K562 (cell line): ENCODE results near the gene HSPA1B. TPM values are rescaled to one million over a fixed set of nuclear protein-coding genes. Genes with fewer than 3 reads are reported as not detected.

Experiments used
- ELK3 ChIP-seq: fragments of 450-650 bp; formaldehyde crosslinking; IDR thresholded peaks from 2 replicates; pipeline ENCODE4 v1.4.0; 2020; ENCODE audit warnings: mild to moderate bottlenecking
- HDAC8 ChIP-seq: fragments of 450-650 bp; IDR thresholded peaks from 2 replicates; pipeline ENCODE4 v1.6.1; 2016; ENCODE audit warnings: mild to moderate bottlenecking, missing genetic modification characterization, moderate library complexity, missing compliant biosample characterization
- HNRNPLL ChIP-seq: fragments of 200-400 bp; formaldehyde crosslinking; IDR thresholded peaks from 2 replicates; pipeline ENCODE4 v1.6.1; 2017; ENCODE audit warnings: low read length, low read depth, mild to moderate bottlenecking; ENCODE audit not compliant: poor library complexity, severe bottlenecking
- HNRNPUL1 ChIP-seq: fragments of 200-400 bp; formaldehyde crosslinking; IDR thresholded peaks from 2 replicates; pipeline ENCODE4 v1.6.1; 2017; ENCODE audit warnings: low read length
- HSF4 ChIP-seq: fragments of 250-450 bp; sonication (Bioruptor Pico); IDR thresholded peaks from 2 replicates; pipeline ENCODE4 v2.1.2; 2022; ENCODE audit warnings: mild to moderate bottlenecking, moderate library complexity, borderline replicate concordance
- JUN ChIP-seq, 2 experiments: sonication (generic) in 1 of 2; formaldehyde crosslinking in 1 of 2; IDR thresholded peaks; 2 replicates each; pipeline versions ENCODE4 v1.6.1 to v1.8.0; 2012 to 2022; ENCODE audit warnings: borderline replicate concordance in 2 of 2, mild to moderate bottlenecking in 2 of 2, improper control_type of control experiment in 1 of 2, low read depth in 1 of 2, low read length in 1 of 2, missing genetic modification reagents in 1 of 2
- KDM4B ChIP-seq, 2 experiments: fragments of 450-650 bp in 1 of 2; sonication (generic) in 1 of 2; IDR thresholded peaks; 2 replicates each; pipeline ENCODE4 v1.6.1; 2016 to 2017; ENCODE audit warnings: borderline replicate concordance in 2 of 2, antibody characterized with exemption in 1 of 2, low read depth in 1 of 2, mild to moderate bottlenecking in 1 of 2
- KLF1 ChIP-seq: fragments of 450-650 bp; IDR thresholded peaks from 2 replicates; pipeline ENCODE4 v1.6.1; 2016; ENCODE audit warnings: missing genetic modification characterization, missing compliant biosample characterization
- PHF20 ChIP-seq: fragments of 450-650 bp; IDR thresholded peaks from 2 replicates; pipeline ENCODE4 v1.6.1; 2018; ENCODE audit not compliant: partially characterized antibody
- PYGO2 ChIP-seq: fragments of 450-650 bp; IDR thresholded peaks from 2 replicates; pipeline ENCODE4 v1.6.1; 2016; ENCODE audit warnings: mild to moderate bottlenecking, missing genetic modification characterization, moderate library complexity, missing compliant biosample characterization
- ZFP1 ChIP-seq: fragments of 450-650 bp; formaldehyde crosslinking; IDR thresholded peaks from 2 replicates; pipeline ENCODE4 v1.4.0; 2020; ENCODE audit warnings: mild to moderate bottlenecking, mixed read lengths
- ZNF316 ChIP-seq: fragments of 450-650 bp; IDR thresholded peaks from 2 replicates; pipeline ENCODE4 v1.6.1; 2016
- ZNF436 ChIP-seq: fragments of 250-450, 450-650 bp; sonication (Bioruptor Pico); formaldehyde crosslinking; IDR thresholded peaks from 2 replicates; pipeline ENCODE4 v1.7.0; 2020; ENCODE audit warnings: mild to moderate bottlenecking
- polyA plus RNA-seq, 8 experiments: library from polyadenylated mRNA; depleted of rRNA in 4 of 8; stranded (reverse) in 5 of 8; unstranded in 3 of 8; fragments of >200 nt; fragmentation: Nextera tagmentation in 2 of 8; fragmentation: Illumina TruSeq in 1 of 8; extraction: Ambion mirVana in 2 of 8; extraction: Trizol in 1 of 8; gene quantifications; 2 replicates each; pipeline versions ENCODE4 v1.2.1 to v1.2.3, GENCODE V29; 2011 to 2014; ENCODE audit warnings: inconsistent platforms in 1 of 8, missing spikeins in 1 of 8
- total RNA-seq, 7 experiments: library from RNA; depleted of rRNA in 6 of 7; stranded (reverse); fragments of >200 nt in 6 of 7; fragmentation: Illumina TruSeq in 2 of 7; extraction: Trizol in 2 of 7; gene quantifications; 2 replicates each; pipeline versions ENCODE4 v1.2.1 to v1.2.3, GENCODE V29; 2011 to 2021; ENCODE audit warnings: low replicate concordance in 1 of 7
- TF ChIP-seq, protein P1 (sequence below): fragments of 250-450 bp; sonication (Bioruptor Pico); IDR thresholded peaks from 2 replicates; pipeline ENCODE4 v1.4.0; 2020; ENCODE audit warnings: mild to moderate bottlenecking
- TF ChIP-seq, protein P2 (sequence below), 2 experiments: fragments of 450-650 bp in 1 of 2; sonication (generic) in 1 of 2; formaldehyde crosslinking in 1 of 2; IDR thresholded peaks; 2 replicates each; pipeline versions ENCODE4 v1.7.1 to v1.9.0; 2016 to 2022; ENCODE audit warnings: inconsistent platforms in 1 of 2, mild to moderate bottlenecking in 1 of 2, missing genetic modification reagents in 1 of 2

The HSPA1B gene
- total and polyA plus RNA-seq, 9 of the 15 experiments (the other 6 are each of a cell fraction or from before 2014, with no cell fraction given): 0.27 to 227 (median 51.2) TPM

DNA sequence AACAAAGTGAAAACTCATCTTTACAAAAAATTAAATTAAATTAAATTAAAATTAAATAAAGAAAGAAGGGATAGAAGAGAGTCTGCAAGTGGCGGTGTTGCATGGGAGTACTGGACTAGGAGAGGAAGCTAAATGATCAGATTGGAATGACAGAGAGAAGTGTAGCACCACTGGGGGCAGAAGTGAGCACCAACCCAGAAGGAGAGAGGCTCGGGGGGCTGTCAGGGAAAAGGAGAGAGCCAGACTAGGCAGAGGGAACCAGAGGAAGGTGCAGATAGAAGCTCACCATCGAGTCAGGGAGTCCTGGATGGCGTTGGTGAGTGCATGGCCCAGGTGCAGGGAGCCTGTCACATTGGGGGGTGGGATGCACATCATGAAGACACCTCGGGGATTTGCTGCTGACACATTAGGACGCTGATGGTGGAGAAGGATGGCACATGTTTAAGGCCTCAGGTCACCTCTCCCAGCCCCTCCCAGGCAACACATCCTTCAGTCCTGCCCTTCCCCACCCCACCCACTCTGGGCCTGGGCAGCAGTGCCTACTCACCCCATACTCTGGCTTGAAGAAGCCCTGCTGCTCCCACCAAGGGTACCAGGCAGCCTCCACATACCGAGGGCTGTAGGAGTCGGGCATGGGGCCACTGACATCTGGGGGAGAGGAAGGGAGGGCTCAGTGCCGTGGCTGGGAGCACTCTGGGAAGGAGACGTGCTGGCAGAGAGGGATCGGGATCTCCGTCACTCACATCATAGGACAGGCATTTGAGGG is 36.0 kb upstream of the HSPA1B start (continued):
- TF ChIP-seq HDAC8 (tag) (no peak), HNRNPUL1 (no peak), HNRNPLL (no peak), ZNF436 (no peak), KLF1 (tag) (no peak), PYGO2 (no peak), ELK3 (no peak), HSF4 (CRISPR knock-in tag) (no peak), ZFP1 (CRISPR knock-in tag) (no peak), PHF20 (no peak), ZNF316 (no peak), JUN (IDR thresholded peaks at IDR 0.05; ENCODE audit: borderline replicate concordance, low read depth, low read length) (no peak), JUN (CRISPR knock-in tag; IDR thresholded peaks at IDR 0.05; ENCODE audit: borderline replicate concordance) (no peak), KDM4B (IDR thresholded peaks at IDR 0.05; ENCODE audit: borderline replicate concordance in 2 of 2, low read depth in 1 of 2) (no peak)
- TF ChIP-seq, protein P1, sequence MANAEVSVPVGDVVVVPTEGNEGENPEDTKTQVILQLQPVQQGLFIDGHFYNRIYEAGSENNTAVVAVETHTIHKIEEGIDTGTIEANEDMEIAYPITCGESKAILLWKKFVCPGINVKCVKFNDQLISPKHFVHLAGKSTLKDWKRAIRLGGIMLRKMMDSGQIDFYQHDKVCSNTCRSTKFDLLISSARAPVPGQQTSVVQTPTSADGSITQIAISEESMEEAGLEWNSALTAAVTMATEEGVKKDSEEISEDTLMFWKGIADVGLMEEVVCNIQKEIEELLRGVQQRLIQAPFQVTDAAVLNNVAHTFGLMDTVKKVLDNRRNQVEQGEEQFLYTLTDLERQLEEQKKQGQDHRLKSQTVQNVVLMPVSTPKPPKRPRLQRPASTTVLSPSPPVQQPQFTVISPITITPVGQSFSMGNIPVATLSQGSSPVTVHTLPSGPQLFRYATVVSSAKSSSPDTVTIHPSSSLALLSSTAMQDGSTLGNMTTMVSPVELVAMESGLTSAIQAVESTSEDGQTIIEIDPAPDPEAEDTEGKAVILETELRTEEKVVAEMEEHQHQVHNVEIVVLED (CRISPR knock-in tag): no peak
- TF ChIP-seq, protein P2, sequence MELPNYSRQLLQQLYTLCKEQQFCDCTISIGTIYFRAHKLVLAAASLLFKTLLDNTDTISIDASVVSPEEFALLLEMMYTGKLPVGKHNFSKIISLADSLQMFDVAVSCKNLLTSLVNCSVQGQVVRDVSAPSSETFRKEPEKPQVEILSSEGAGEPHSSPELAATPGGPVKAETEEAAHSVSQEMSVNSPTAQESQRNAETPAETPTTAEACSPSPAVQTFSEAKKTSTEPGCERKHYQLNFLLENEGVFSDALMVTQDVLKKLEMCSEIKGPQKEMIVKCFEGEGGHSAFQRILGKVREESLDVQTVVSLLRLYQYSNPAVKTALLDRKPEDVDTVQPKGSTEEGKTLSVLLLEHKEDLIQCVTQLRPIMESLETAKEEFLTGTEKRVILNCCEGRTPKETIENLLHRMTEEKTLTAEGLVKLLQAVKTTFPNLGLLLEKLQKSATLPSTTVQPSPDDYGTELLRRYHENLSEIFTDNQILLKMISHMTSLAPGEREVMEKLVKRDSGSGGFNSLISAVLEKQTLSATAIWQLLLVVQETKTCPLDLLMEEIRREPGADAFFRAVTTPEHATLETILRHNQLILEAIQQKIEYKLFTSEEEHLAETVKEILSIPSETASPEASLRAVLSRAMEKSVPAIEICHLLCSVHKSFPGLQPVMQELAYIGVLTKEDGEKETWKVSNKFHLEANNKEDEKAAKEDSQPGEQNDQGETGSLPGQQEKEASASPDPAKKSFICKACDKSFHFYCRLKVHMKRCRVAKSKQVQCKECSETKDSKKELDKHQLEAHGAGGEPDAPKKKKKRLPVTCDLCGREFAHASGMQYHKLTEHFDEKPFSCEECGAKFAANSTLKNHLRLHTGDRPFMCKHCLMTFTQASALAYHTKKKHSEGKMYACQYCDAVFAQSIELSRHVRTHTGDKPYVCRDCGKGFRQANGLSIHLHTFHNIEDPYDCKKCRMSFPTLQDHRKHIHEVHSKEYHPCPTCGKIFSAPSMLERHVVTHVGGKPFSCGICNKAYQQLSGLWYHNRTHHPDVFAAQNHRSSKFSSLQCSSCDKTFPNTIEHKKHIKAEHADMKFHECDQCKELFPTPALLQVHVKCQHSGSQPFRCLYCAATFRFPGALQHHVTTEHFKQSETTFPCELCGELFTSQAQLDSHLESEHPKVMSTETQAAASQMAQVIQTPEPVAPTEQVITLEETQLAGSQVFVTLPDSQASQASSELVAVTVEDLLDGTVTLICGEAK (IDR thresholded peaks at IDR 0.05): no peak
- TF ChIP-seq, protein P2 (CRISPR knock-in tag; IDR thresholded peaks at IDR 0.05): peak; percentile 38; the same call in 1 of the 2 replicates
